OCI-M1 (cell line): ENCODE results near the gene RPAP2.
A peak's percentile ranks its signal among the peaks of the same experiment; 100 is the strongest.
"Not testable (repeated sequence)": the region's sequence is repeated elsewhere in the genome, so short reads cannot be mapped to it uniquely, and the experiment has no call there.

Source experiments
- DNase-seq: peaks from one replicate; lab custom pipeline; 2025; lab: John Stamatoyannopoulos, UW

RPAP2 gene

GRCh38 chr1:92298573-92299476 is at the start of gene RPAP2, which contains the start of gene GLMN:
Gene RPAP2, plus strand, starts transcription at chr1:92299059. Its CDS starts 15 bp downstream, at chr1:92299074.
Gene GLMN, minus strand, starts transcription at chr1:92298987. Its CDS starts 988 bp downstream, at chr1:92297999.
- DNase-seq: peak; percentile 94

- DNase-seq: not testable (repeated sequence)
Measured at GRCh38 chr1:92254714-92255113, 44.1 kb upstream of the RPAP2 start.

GRCh38 chr1:92259350-92259749 is 39.5 kb upstream of the RPAP2 start:
- no peak for DNase-seq

- no peak for DNase-seq
Measured at GRCh38 chr1:92262516-92262915, 36.3 kb upstream of the RPAP2 start.

GRCh38 chr1:92273039-92273438 is 25.8 kb upstream of the RPAP2 start:
- DNase-seq: no peak

GRCh38 chr1:92274939-92275338 is 23.9 kb upstream of the RPAP2 start:
- DNase-seq: no peak

GRCh38 chr1:92276082-92276481 is 22.8 kb upstream of the RPAP2 start:
- DNase-seq: no peak

- DNase-seq: no peak
Measured at GRCh38 chr1:92277105-92277723, 21.6 kb upstream of the RPAP2 start.

GRCh38 chr1:92279781-92280180 is 19.1 kb upstream of the RPAP2 start:
- not testable (repeated sequence) for DNase-seq

GRCh38 chr1:92281411-92281810 is 17.4 kb upstream of the RPAP2 start:
- not testable (repeated sequence) for DNase-seq

GRCh38 chr1:92291372-92291999 is 7.4 kb upstream of the RPAP2 start:
- peak; percentile 80 for DNase-seq

GRCh38 chr1:92298213-92298572 is 666 bp upstream of the RPAP2 start:
- DNase-seq: peak; percentile 71

GRCh38 chr1:92299477-92300150 is 755 bp downstream of the RPAP2 start:
- DNase-seq: peak; percentile 37

- DNase-seq: no peak
Measured at GRCh38 chr1:92301021-92301420, 2.2 kb downstream of the RPAP2 start.

GRCh38 chr1:92306020-92306419 is 7.2 kb downstream of the RPAP2 start:
- peak; percentile 5 for DNase-seq

- DNase-seq: no peak
Measured at GRCh38 chr1:92307980-92308379, 9.1 kb downstream of the RPAP2 start.

- DNase-seq: peak; percentile 77
Measured at GRCh38 chr1:92310185-92310597, 11.3 kb downstream of the RPAP2 start.

GRCh38 chr1:92314024-92314423 is 15.2 kb downstream of the RPAP2 start:
- DNase-seq: no peak

- no peak for DNase-seq
Measured at GRCh38 chr1:92315766-92316599, 17.1 kb downstream of the RPAP2 start.

GRCh38 chr1:92317836-92318493 is 19.1 kb downstream of the RPAP2 start:
- peak; percentile 93 for DNase-seq
